ENCODE results near the gene MEPE.

- no peak for TF ChIP-seq CTCF (IDR thresholded peaks at IDR 0.05)
- no peak for TF ChIP-seq SIN3A (IDR thresholded peaks at IDR 0.05; ENCODE audit: borderline replicate concordance, insufficient read depth, low read depth, low read length)
- TF ChIP-seq, protein P1, sequence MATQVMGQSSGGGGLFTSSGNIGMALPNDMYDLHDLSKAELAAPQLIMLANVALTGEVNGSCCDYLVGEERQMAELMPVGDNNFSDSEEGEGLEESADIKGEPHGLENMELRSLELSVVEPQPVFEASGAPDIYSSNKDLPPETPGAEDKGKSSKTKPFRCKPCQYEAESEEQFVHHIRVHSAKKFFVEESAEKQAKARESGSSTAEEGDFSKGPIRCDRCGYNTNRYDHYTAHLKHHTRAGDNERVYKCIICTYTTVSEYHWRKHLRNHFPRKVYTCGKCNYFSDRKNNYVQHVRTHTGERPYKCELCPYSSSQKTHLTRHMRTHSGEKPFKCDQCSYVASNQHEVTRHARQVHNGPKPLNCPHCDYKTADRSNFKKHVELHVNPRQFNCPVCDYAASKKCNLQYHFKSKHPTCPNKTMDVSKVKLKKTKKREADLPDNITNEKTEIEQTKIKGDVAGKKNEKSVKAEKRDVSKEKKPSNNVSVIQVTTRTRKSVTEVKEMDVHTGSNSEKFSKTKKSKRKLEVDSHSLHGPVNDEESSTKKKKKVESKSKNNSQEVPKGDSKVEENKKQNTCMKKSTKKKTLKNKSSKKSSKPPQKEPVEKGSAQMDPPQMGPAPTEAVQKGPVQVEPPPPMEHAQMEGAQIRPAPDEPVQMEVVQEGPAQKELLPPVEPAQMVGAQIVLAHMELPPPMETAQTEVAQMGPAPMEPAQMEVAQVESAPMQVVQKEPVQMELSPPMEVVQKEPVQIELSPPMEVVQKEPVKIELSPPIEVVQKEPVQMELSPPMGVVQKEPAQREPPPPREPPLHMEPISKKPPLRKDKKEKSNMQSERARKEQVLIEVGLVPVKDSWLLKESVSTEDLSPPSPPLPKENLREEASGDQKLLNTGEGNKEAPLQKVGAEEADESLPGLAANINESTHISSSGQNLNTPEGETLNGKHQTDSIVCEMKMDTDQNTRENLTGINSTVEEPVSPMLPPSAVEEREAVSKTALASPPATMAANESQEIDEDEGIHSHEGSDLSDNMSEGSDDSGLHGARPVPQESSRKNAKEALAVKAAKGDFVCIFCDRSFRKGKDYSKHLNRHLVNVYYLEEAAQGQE (IDR thresholded peaks at IDR 0.05; ENCODE audit: insufficient read depth in 1 of 2, low read depth in 2 of 2, low read length in 1 of 2): no peak
- TF ChIP-seq POLR2AphosphoS5 (IDR thresholded peaks at IDR 0.05; ENCODE audit: low read depth, low read length): no peak
- TF ChIP-seq TCF7L2 (IDR thresholded peaks at IDR 0.05; ENCODE audit: low read depth, low read length): no peak
Measured at GRCh38 chr4:87881115-87881514, 48.3 kb downstream of the MEPE start.

All from Panc1 (cell line).